ENCODE data around the gene C11orf52. TPM values are rescaled to one million over a fixed set of nuclear protein-coding genes. Genes with fewer than 3 reads are reported as not detected.

C11orf52 gene
- total RNA-seq, 3 donors from 2014 or later, result not detected

GRCh38 chr11:111961389-111962300 lies 42.9 kb downstream of the C11orf52 start:
- no peaks in the 10 kb centered on the region for H3K9me3 Mint-ChIP-seq
- H3K4me1 Mint-ChIP-seq (ENCODE audit: low read depth), result peaks cover 3% of the 10 kb centered on the region
- no peak for ATAC-seq
- no peaks in the 10 kb centered on the region for H3K27me3 Mint-ChIP-seq (ENCODE audit: low read depth)
- no peak for DNase-seq
- H3K4me3 Mint-ChIP-seq, result no peak overlapping the region
- H3K36me3 Mint-ChIP-seq (ENCODE audit: insufficient read depth), result no peaks in the 10 kb centered on the region

DNA sequence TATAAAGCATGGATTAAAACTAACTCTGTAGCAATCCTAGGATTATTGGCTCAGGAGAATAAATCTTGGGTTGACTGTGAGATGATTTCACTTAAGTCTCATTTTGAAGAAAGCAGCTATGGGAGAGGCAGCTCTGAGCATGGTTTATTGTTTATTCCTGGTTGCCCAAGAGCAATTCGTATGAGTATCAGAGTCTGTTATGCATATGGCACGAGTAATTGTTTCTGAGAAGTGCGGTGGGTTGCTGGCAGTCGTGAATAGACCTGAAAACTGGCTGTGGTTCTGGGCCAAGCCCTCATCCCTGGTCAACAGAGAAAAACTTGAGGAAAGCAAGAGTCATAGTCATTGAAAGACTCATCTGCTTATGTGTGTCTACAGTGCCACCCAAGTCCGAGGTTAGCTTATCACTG lies 45.2 kb downstream of the C11orf52 start:
- ATAC-seq (peak; percentile 69 to 83), DNase-seq (no peak)
- Mint-ChIP-seq H3K36me3 (ENCODE audit: insufficient read depth) (peaks cover 4% of the 10 kb centered on the region), H3K4me1 (ENCODE audit: low read depth) (peaks cover 3% of the 10 kb centered on the region), H3K9me3 (no peaks in the 10 kb centered on the region), H3K27me3 (ENCODE audit: low read depth) (no peaks in the 10 kb centered on the region), H3K4me3 (no peak overlapping the region)

GRCh38 chr11:111966678-111967077 lies 48.0 kb downstream of the C11orf52 start:
- ATAC-seq (no peak), DNase-seq (no peak)
- Mint-ChIP-seq H3K4me3 (no peak overlapping the region), H3K36me3 (ENCODE audit: insufficient read depth) (peaks cover 9% of the 10 kb centered on the region), H3K27me3 (ENCODE audit: low read depth) (no peaks in the 10 kb centered on the region), H3K9me3 (no peaks in the 10 kb centered on the region), H3K4me1 (ENCODE audit: low read depth) (peaks cover 3% of the 10 kb centered on the region)

DNA sequence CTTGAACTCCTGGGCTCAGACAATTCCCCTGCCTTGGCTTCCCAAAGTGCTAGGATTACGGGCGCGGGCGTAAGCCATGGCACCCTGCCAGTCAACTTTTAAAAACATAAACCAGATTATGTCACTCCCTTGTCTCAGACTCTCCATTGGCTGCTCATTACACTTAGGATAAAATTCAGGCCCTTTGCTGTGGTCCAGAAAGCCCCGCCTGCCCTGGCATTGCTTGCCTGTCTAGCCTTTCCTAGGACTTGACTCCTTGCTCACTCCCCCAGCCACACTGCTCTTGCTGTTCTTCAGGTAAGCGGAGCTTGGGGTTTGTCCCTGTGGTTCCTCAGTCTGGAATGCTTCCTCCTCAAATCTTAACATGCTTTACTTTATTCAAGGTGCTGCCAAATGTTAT lies 48.9 kb downstream of the C11orf52 start:
- no peak overlapping the region for H3K4me3 Mint-ChIP-seq
- no peak for DNase-seq
- peaks cover 3% of the 10 kb centered on the region for H3K4me1 Mint-ChIP-seq (ENCODE audit: low read depth)
- ATAC-seq, result no peak
- H3K27me3 Mint-ChIP-seq (ENCODE audit: low read depth), result no peaks in the 10 kb centered on the region
- no peaks in the 10 kb centered on the region for H3K9me3 Mint-ChIP-seq
- peaks cover 11% of the 10 kb centered on the region for H3K36me3 Mint-ChIP-seq (ENCODE audit: insufficient read depth)

- DNase-seq (no peak), ATAC-seq (no peak)
- no peak overlapping the region for H3K4me3 Mint-ChIP-seq
- no peaks in the 10 kb centered on the region for H3K27me3 Mint-ChIP-seq (ENCODE audit: low read depth)
- H3K9me3 Mint-ChIP-seq, result no peaks in the 10 kb centered on the region
- peaks cover 1% of the 10 kb centered on the region for H3K4me1 Mint-ChIP-seq (ENCODE audit: low read depth)
- H3K36me3 Mint-ChIP-seq (ENCODE audit: insufficient read depth), result peaks cover 12% of the 10 kb centered on the region
Measured at GRCh38 chr11:111969344-111969743, 50.6 kb downstream of the C11orf52 start.

- no peaks in the 10 kb centered on the region for H3K9me3 Mint-ChIP-seq
- H3K4me1 Mint-ChIP-seq (ENCODE audit: low read depth), result peaks cover 7% of the 10 kb centered on the region
- no peak overlapping the region for H3K4me3 Mint-ChIP-seq
- DNase-seq, result no peak
- peaks cover 7% of the 10 kb centered on the region for H3K36me3 Mint-ChIP-seq (ENCODE audit: insufficient read depth)
- ATAC-seq, result no peak
- H3K27me3 Mint-ChIP-seq (ENCODE audit: low read depth), result peaks cover 20% of the 10 kb centered on the region
Measured at GRCh38 chr11:111974446-111974845, 55.7 kb downstream of the C11orf52 start.

GRCh38 chr11:111975076-111975806 lies 56.5 kb downstream of the C11orf52 start:
- peaks cover 7% of the 10 kb centered on the region for H3K4me1 Mint-ChIP-seq (ENCODE audit: low read depth)
- H3K36me3 Mint-ChIP-seq (ENCODE audit: insufficient read depth), result peaks cover 3% of the 10 kb centered on the region
- ATAC-seq, result no peak
- no peak overlapping the region for H3K4me3 Mint-ChIP-seq
- peaks cover 25% of the 10 kb centered on the region for H3K27me3 Mint-ChIP-seq (ENCODE audit: low read depth)
- no peaks in the 10 kb centered on the region for H3K9me3 Mint-ChIP-seq
- DNase-seq, result no peak

GRCh38 chr11:111976119-111976766 lies 57.5 kb downstream of the C11orf52 start:
- ATAC-seq, result no peak
- Mint-ChIP-seq H3K4me1 (ENCODE audit: low read depth) (peaks cover 7% of the 10 kb centered on the region), H3K27me3 (ENCODE audit: low read depth) (peaks cover 25% of the 10 kb centered on the region), H3K9me3 (no peaks in the 10 kb centered on the region), H3K36me3 (ENCODE audit: insufficient read depth) (peaks cover 3% of the 10 kb centered on the region), H3K4me3 (peak overlapping the region; percentile 22)
- no peak for DNase-seq

Other genes starting within 250 kb of the C11orf52 start
- 10 to 100 TPM; 57.3 to 66.8 (median 59.0) TPM for gene PPP2R1B, start 152.5 kb upstream of the C11orf52 start, total RNA-seq
- gene ALG9, start 47.3 kb upstream of the C11orf52 start, total RNA-seq, result 10 to 100 TPM; 22.9 to 24.2 (median 23.8) TPM
- 10 to 100 TPM; 11.1 to 12.5 (median 11.4) TPM for gene FDXACB1, start 39.7 kb upstream of the C11orf52 start, total RNA-seq
- gene CFAP68, start 39.4 kb upstream of the C11orf52 start, total RNA-seq, result 10 to 100 TPM; 16.9 to 25.3 (median 17.9) TPM
- gene CRYAB, start 7.1 kb upstream of the C11orf52 start, total RNA-seq, result under 1 TPM in 1 of 3 donors, not detected in 2; 0.35 TPM
- not detected for gene HSPB2, start 6.2 kb upstream of the C11orf52 start, total RNA-seq
- gene DIXDC1, start 18.4 kb downstream of the C11orf52 start, total RNA-seq, result 10 to 100 TPM in 2 of 3 donors, 1 to 10 TPM in 1; 5.2 to 22.7 (median 21.2) TPM
- 10 to 100 TPM; 60.6 to 72.5 (median 66.0) TPM for gene DLAT, start 106.5 kb downstream of the C11orf52 start, total RNA-seq
- gene PIH1D2, start 155.1 kb downstream of the C11orf52 start, total RNA-seq, result under 1 TPM; 0.34 to 0.63 (median 0.43) TPM
- gene NKAPD1, start 155.4 kb downstream of the C11orf52 start, total RNA-seq, result 10 to 100 TPM; 19.1 to 21.5 (median 19.8) TPM
- gene TIMM8B, start 167.8 kb downstream of the C11orf52 start, total RNA-seq, result 10 to 100 TPM; 72.6 to 90.8 (median 83.0) TPM
- 100 to 1,000 TPM; 111 to 133 (median 121) TPM for gene SDHD, start 168.0 kb downstream of the C11orf52 start, total RNA-seq
- gene IL18, start 245.2 kb downstream of the C11orf52 start, total RNA-seq, result not detected
- under 1 TPM in 1 of 3 donors, not detected in 2; 0.40 TPM for gene TEX12, start 248.5 kb downstream of the C11orf52 start, total RNA-seq